ENCODE results near the gene FBXW4. TPM values are rescaled to one million over a fixed set of nuclear protein-coding genes. Genes with fewer than 3 reads are reported as not detected.

Gene FBXW4
- total RNA-seq, 1 donor from 2014 or later, result 24.4 TPM

GRCh38 chr10:101565936-101566332, 129.0 kb downstream of the FBXW4 start:
- no peak for TF ChIP-seq CTCF (IDR thresholded peaks at IDR 0.05; ENCODE audit: insufficient read depth, low read length, poor library complexity, severe bottlenecking)
- no peak overlapping the region for H3K4me3 ChIP-seq (ENCODE audit: low read depth, low read length)
- H3K36me3 ChIP-seq (ENCODE audit: control insufficient read depth, insufficient read depth, low read length), result no peaks in the 10 kb centered on the region
- DNase-seq (ENCODE audit: low read depth), result no peak
- H3K27me3 ChIP-seq (ENCODE audit: control insufficient read depth, insufficient read depth, low read length), result peaks cover 65% of the 10 kb centered on the region

GRCh38 chr10:101565370-101565900, 129.5 kb downstream of the FBXW4 start:
- H3K4me3 ChIP-seq (ENCODE audit: low read depth, low read length), result no peak overlapping the region
- no peaks in the 10 kb centered on the region for H3K36me3 ChIP-seq (ENCODE audit: control insufficient read depth, insufficient read depth, low read length)
- TF ChIP-seq CTCF (IDR thresholded peaks at IDR 0.05; ENCODE audit: insufficient read depth, low read length, poor library complexity, severe bottlenecking), result no peak
- peaks cover 62% of the 10 kb centered on the region for H3K27me3 ChIP-seq (ENCODE audit: control insufficient read depth, insufficient read depth, low read length)
- DNase-seq (ENCODE audit: low read depth), result no peak

- DNase-seq (ENCODE audit: low read depth), result no peak
- Histone ChIP-seq H3K27me3 (ENCODE audit: control insufficient read depth, insufficient read depth, low read length) (peaks cover 56% of the 10 kb centered on the region), H3K4me3 (ENCODE audit: low read depth, low read length) (no peak overlapping the region), H3K36me3 (ENCODE audit: control insufficient read depth, insufficient read depth, low read length) (no peaks in the 10 kb centered on the region)
- no peak for TF ChIP-seq CTCF (IDR thresholded peaks at IDR 0.05; ENCODE audit: insufficient read depth, low read length, poor library complexity, severe bottlenecking)
Measured at GRCh38 chr10:101564490-101564991, 130.4 kb downstream of the FBXW4 start.

- no peak overlapping the region for H3K4me3 ChIP-seq (ENCODE audit: low read depth, low read length)
- peaks cover 48% of the 10 kb centered on the region for H3K27me3 ChIP-seq (ENCODE audit: control insufficient read depth, insufficient read depth, low read length)
- no peak for DNase-seq (ENCODE audit: low read depth)
- TF ChIP-seq CTCF (IDR thresholded peaks at IDR 0.05; ENCODE audit: insufficient read depth, low read length, poor library complexity, severe bottlenecking), result no peak
- no peaks in the 10 kb centered on the region for H3K36me3 ChIP-seq (ENCODE audit: control insufficient read depth, insufficient read depth, low read length)
Measured at GRCh38 chr10:101563497-101564040, 131.4 kb downstream of the FBXW4 start.

- TF ChIP-seq CTCF (IDR thresholded peaks at IDR 0.05; ENCODE audit: insufficient read depth, low read length, poor library complexity, severe bottlenecking), result no peak
- H3K36me3 ChIP-seq (ENCODE audit: control insufficient read depth, insufficient read depth, low read length), result no peaks in the 10 kb centered on the region
- no peak overlapping the region for H3K4me3 ChIP-seq (ENCODE audit: low read depth, low read length)
- H3K27me3 ChIP-seq (ENCODE audit: control insufficient read depth, insufficient read depth, low read length), result peaks cover 42% of the 10 kb centered on the region
- no peak for DNase-seq (ENCODE audit: low read depth)
Measured at GRCh38 chr10:101563007-101563406, 132.0 kb downstream of the FBXW4 start.

- H3K4me3 ChIP-seq (ENCODE audit: low read depth, low read length), result no peak overlapping the region
- no peaks in the 10 kb centered on the region for H3K36me3 ChIP-seq (ENCODE audit: control insufficient read depth, insufficient read depth, low read length)
- no peak for DNase-seq (ENCODE audit: low read depth)
- no peak for TF ChIP-seq CTCF (IDR thresholded peaks at IDR 0.05; ENCODE audit: insufficient read depth, low read length, poor library complexity, severe bottlenecking)
- peaks cover 36% of the 10 kb centered on the region for H3K27me3 ChIP-seq (ENCODE audit: control insufficient read depth, insufficient read depth, low read length)
Measured at GRCh38 chr10:101562231-101562630, 132.7 kb downstream of the FBXW4 start.

All from kidney epithelial cell (primary cell).